EH (cell line): ENCODE measurements around the gene PIWIL1.

Source experiments
- DNase-seq: peaks from one replicate; pipeline ENCODE4 v3.0.0-alpha.2; 2015; ENCODE audit warnings: low read depth

Gene PIWIL1

GRCh38 chr12:130374083-130374482 lies 36.4 kb downstream of the PIWIL1 start:
- no peak for DNase-seq

DNA sequence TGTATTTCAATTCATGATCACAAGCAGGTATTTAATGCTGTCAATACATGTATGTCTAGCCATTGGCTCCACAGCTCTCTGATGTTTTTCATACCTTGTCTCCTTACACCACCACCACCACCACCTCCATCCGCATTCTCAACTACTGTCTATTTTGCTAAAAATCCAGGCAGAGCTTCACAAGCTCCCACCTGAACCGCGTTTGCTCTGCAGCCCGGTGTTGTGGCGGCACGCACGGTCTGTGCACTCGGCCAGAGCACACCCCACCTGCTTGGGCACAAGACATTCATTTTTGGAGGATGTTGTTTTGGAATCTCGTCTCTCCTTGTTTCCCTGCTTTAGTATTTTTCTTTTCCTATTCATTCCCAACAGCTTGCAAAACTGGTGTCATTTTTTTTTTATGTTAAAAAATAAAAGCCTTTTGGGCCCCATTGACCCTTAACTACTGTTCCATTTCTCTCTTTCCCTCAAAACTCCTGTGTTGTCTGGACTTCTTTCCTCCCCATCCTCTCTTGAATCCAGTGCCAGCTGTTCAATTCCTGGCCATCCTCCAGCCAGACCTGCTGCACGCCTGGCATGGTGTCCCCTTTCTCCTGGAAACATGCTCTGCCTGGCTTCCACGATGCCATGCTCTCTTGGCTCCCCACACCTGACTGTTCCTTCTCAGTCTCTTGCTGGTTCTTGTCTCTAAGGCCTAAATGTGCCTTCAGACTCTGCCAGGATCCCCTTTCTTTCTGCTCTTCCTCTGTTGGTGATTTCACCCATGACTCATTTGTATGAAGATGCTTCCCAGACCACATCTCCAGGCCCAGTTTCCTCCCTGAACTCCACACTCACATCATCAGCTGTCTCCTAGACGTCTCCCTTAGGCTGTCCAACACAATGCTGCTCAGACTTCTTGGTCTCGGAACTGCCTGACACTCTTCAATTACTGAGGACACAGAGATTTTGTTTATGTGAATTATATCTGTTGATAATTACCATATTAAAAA lies 37.9 kb downstream of the PIWIL1 start:
- no peak for DNase-seq

- DNase-seq: no peak
These were observed 45.1 kb downstream of the PIWIL1 start for GRCh38 chr12:130382818-130383217.

DNA sequence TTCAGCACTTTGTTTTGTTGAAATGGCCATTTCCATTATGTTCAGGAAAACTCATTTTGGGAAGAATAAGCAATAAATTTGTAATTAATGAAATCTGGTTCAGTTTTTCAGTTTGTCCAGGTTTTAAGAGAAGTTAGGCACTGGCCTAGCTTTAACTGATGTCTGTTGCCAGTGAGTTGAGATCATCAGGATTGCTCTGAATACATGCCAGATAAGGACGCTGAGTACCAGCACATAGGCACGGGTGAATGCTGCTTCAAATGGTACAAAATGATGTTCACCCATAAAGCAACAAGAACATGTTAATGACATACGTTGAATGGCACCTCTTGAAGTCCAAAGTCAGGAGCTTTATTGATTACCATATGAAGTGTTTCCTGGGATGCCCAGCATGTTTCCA lies 46.5 kb downstream of the PIWIL1 start:
- no peak for DNase-seq

- DNase-seq: no peak
These were observed 47.5 kb downstream of the PIWIL1 start for GRCh38 chr12:130385193-130385592.

DNA sequence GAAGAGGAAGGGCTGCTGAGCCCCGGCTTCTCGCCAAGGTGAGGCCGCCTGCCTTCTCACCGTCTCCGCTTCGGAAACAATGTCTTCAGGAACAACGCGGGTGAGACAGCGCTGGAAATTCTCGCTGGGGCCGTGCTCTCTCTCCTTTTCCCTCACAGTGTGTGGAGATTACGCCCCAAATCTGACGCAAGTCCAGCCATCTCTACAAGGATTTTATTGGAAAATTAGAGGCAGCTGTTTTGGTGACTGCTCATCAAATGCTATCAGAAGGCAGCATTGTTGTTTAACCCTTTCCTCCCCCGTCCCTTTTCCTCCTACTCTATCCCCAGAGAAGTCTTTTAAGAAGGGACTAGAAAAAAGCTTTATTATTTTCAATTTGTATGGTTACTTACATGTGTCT lies 53.5 kb downstream of the PIWIL1 start:
- DNase-seq: no peak

GRCh38 chr12:130394906-130395305 lies 57.2 kb downstream of the PIWIL1 start:
- DNase-seq: no peak

DNA sequence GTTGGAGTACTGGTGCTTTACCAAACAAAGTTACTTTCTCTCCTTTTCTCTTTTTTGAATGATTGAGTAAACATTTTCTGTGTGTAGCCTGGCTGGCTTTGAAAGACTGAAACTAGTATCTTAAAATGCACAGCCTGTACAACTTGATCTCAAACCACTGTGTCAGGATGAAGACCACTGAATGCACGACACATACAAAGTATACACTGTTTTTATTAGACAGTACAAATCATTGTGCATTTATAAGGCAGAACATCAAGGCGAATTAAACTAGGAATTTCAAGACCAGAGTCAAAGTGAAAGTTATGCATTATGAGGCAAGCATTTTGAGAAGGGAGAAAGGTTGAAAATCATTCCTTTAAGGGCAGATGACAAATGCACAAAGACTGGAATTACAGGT lies 59.0 kb downstream of the PIWIL1 start:
- DNase-seq: no peak

GRCh38 chr12:130398100-130398848 lies 60.6 kb downstream of the PIWIL1 start:
- no peak for DNase-seq

GRCh38 chr12:130401703-130402102 lies 64.0 kb downstream of the PIWIL1 start:
- DNase-seq: no peak

- no peak for DNase-seq
These were observed 67.6 kb downstream of the PIWIL1 start for GRCh38 chr12:130405332-130405731.

DNA sequence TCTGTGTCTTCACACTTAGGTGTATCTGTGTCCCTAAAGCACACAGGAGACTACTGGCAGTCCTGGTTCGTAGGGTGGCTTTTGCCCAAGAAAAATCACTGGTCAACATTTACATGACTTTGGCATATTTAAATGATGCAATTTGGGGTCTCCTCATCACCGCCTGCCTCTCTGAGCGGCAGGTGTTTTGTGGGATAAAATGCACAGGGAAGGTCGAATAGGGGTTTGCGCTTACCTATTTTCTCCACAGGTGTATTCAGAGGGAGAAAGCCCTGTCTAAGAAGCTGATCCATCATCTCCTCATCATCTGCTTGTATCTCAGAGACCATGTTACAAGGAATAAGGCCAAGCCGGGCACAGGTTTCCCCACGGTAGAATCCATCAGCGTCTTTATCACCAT lies 74.7 kb downstream of the PIWIL1 start:
- DNase-seq: no peak

GRCh38 chr12:130413909-130414308 lies 76.2 kb downstream of the PIWIL1 start:
- no peak for DNase-seq

DNA sequence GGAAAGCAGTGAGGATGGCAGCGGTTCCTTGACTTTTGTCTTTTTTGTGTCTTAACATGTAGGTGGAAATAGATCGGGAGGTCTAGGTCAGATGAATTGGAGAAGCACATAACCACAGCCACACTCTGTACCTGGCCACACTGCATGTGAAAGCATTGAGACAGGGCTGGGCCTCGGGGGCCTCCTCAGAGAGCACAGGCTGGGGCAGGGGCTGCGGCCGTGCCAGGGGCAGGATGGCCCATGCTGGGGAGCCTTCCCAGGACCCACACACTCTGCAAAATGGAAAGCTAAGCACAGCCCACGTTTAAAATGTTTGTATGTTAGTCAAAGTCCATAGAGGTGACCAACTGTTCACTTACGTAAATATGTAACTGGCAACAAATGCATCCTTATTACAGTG lies 76.7 kb downstream of the PIWIL1 start:
- DNase-seq: no peak

- no peak for DNase-seq
These were observed 80.6 kb downstream of the PIWIL1 start for GRCh38 chr12:130418251-130418650.

DNA sequence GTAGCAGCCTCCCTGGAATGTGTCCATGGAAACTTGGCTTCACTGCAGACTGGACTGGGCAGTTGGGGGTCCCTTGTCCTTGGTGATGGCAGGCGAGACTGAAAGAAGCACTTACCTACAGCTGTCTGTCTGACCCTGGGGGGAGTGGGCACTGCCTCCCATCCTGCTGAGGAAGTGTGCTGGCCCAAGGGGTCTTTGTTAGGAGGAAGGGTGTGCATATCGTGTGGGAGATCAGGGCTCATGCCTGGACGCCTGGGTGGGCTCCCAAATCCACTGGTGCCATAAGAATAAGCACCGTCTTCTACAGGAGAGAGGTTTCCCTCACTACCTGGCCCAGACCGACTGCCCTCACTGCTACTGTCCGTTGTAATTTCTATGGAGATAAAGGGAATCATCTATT lies 81.4 kb downstream of the PIWIL1 start:
- DNase-seq: no peak

DNA sequence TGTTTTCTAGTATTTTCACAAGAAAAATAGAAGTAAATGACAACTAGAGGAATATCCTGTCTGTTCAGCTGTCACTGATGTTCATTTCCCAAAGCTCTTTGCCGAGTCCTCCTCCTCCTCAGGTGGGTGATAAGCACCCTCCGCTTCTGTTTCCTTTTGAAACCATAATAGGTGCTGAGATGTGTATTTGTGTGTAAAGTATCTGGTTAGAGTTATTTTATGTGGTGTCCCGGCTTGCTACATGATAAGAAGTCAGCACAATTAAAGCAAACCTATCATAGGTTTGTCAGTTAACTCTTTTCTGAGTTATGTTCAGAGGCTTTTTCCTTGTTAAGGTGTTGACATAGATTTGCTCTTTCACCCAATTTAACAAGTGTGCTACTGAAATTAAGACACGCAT lies 82.4 kb downstream of the PIWIL1 start:
- no peak for DNase-seq

- DNase-seq: no peak
These were observed 84.2 kb downstream of the PIWIL1 start for GRCh38 chr12:130421896-130422295.
